NCI-H1417 treated with DMSO at 0.1 percent for 48 hours (cell line): ENCODE data around the gene CDRT15.
"Not testable (repeated sequence)": the region's sequence is repeated elsewhere in the genome, so short reads cannot be mapped to it uniquely, and the experiment has no call there.

Experiments used
- DNase-seq: peaks from one replicate; lab custom pipeline; 2025; lab: John Stamatoyannopoulos, UW

Gene CDRT15

GRCh38 chr17:14207791-14208190 lies 28.9 kb downstream of the CDRT15 start:
- no peak for DNase-seq

DNA sequence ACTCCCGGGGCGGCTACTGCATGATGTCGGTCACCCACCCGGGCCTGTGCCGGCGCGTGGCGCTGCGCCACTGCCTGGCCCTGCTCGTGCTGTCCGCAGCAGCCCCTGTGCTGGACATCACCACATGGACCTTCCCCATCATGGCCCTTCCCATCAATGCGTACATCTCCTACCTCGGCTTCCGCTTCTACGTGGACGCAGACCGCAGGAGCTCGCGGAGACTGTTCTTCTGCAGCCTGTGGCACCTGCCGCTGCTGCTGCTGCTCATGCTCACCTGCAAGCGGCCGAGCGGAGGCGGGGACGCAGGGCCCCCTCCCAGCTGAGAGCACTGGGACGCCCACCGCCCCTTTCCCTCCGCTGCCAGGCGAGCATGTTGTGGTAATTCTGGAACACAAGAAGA lies 29.8 kb downstream of the CDRT15 start:
- DNase-seq: no peak

GRCh38 chr17:14205992-14206461 lies 30.6 kb downstream of the CDRT15 start:
- DNase-seq: no peak

DNA sequence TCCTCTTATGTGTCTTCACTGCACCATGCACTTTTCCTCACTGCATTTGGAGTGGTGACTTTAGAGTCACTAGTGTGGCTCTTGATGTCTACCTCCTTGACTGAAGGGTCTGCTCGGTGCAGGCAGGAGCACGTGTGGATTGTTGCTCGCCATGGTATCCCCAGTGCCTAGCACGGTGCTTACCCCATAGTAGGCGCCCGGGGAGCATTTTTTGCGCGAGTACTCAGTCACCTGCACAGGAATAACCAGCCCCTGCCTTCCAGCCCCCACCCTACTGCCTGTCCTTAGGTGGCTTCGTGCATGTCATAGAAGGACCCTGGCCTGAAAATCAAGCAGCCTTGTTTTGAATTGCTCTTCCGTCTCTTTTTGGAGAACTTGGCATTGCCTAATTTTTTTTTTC lies 31.3 kb downstream of the CDRT15 start:
- DNase-seq: no peak

DNA sequence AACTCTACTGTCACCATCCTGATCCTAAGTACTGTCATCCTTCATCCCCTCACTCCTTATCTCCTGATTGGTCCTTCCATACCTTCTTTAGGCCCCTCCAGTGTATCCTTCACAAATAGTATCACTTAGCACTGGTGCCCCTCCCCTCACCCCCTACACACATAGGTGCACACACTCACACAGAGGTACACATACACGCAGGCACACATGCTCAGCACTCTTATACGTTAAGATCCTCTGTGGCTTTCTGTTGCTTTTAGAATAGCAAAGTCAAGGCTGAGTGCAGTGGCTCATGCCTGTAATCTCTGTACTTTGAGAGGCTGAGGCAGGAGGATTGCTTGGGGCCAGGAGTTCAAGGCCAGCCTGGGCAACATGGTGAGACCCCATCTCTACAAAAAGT lies 32.1 kb downstream of the CDRT15 start:
- DNase-seq: no peak

DNA sequence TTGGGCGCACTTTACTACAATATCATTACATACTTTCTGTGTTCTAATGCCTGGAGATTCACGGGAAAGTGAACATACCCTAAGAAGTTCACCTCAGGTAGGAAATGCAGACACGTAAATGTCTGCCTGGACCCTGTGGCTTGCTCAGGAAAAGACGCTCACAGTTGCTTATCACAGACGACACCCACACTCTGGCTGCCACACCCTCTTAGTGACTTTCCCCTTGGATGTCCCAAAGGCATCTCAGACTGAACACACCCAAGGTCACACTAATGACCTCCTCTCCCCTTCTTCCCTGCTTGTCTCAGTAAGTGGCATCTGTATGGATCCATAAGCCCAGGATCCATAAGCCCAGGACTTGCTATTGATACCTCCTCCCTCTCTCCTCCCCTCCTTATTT lies 32.6 kb downstream of the CDRT15 start:
- DNase-seq: no peak

DNA sequence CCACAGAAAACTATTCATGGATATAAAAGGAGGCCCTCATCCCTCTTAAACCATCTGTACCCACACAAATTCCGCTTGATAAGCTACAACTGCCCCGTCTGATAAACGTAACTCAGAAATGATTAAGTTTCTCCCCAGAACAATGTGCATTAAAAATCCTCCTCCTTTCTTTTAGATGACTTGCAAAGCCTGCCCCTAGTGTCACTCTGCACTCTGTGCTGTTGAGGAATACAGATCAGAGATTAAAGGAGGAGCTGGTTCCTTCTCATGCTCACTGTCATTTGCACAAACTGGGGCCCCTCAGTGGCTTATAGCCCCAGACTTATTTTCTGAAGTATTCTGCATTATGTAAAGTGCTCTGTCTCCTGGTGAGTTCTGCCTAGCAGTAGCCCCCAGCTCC lies 33.3 kb downstream of the CDRT15 start:
- DNase-seq: no peak

DNA sequence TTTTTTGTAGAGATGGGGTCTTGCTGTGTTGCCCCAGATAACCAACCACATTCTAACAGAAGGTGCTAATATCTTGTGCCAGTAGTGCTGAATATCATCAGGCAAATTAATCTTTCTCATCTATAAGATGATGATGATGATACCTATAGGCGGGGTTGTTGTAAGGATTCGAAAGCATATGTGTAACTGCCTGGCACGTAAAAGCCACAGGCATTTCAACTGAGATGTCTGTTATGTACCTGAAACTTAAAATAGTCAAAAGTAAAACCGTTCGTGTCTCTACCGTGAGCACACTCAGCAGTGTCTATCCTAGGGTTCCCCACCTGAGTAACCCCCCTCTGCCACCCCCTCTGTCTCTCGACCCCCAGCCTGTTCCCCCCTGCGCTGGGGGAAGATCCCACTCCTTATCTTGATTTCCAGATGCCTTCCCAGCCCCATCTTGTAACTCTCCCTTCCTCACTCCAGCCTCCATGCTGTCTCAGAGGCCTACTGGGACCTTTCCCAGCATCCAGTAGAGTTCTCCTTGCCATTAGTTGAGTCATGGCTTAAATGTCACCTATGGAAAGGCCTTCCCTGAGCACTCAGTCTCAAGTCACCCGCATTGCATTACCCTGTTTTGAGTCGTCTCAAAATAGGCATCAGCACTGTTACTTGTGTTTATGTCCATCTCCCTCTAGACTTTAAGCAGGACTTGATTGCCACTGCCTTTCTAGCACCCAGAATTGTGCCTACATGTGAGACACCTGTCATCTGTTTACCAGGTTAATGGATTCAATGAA lies 34.1 kb downstream of the CDRT15 start:
- no peak for DNase-seq

GRCh38 chr17:14201988-14202380 lies 34.7 kb downstream of the CDRT15 start:
- no peak for DNase-seq

DNA sequence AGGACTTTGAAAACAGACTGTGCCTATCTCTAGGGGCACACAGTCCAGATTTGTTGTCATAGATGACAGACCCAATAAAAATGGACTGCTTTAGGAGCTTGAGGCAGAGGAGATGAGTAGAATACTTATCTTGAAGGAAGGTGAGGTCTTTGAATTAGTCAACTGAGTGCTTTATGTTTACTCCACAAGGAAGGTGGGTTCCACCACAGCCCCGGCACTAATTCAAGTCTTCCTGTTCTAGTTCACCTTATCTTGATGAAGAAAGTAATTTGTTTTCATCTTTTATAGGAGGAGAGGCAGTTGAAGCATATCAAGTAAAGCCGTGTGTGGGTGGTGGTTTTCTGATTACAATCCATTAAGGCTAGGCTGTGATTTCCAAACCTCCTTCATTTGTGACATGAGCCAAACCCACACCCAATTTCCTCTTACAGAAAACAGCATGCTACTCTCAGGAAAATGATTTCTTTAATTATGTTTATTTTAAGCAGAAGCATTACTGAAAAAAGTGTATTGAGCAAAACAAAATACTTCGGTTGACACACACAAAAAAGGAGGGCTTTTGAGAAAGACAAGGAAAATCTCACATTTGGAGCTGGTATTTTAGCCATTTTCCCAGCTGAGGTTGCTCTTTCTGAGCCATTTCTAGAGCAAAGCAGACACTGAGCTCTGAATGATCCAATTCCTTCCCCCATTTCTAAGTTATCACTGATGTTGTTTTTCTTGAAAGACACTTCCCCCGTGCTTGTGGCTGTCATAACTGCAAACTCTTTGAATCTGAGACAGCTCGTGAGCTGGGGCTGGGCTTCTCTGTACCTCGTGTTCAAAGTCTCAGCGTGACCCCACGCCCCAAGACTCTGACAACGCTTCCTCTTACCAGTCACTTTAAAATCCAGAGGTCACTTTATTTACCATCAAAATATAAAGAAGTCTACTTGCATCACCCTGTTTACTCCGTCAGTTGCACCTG lies 35.4 kb downstream of the CDRT15 start:
- no peak for DNase-seq

DNA sequence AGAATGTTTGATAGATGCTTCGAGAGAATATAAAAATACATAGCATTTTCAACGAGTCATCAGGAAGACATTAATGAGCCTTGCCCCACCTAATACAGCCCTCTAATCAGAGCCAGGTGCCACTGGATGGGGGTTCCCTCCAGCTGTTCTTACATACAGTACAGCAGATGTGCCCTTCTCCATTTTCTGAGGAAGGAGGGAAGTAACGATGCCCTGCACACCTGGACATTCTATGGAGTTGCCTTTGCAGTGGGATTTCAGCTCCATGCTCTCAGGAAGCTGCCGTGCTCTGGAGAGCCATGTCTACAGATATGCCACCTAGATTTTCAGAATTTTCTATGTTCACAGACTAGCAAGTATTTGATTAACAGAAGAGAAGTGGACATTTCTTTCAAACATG lies 36.3 kb downstream of the CDRT15 start:
- DNase-seq: no peak

DNA sequence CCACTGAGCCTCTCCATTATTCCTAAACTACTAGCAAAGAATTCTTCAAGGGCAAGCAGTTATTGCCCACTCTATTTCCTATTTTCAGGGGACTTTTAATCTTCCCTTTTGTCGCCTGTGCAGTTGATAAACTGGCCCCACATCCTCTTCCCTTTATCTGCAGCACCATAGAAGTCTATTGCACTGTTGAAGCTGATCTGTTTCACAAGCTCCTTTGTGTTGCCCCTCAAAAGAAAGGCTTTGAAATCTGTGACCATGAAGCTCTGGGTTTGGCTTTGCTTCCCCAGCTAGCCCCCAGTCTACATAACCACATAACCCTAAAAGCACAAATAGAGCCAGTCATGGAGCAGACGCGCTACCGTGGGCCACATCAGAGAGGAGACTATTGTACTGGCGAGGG lies 37.1 kb downstream of the CDRT15 start:
- no peak for DNase-seq

- DNase-seq: no peak
Measured at GRCh38 chr17:14198575-14198974, 38.1 kb downstream of the CDRT15 start.

- DNase-seq: no peak
Measured at GRCh38 chr17:14198013-14198412, 38.6 kb downstream of the CDRT15 start.

DNA sequence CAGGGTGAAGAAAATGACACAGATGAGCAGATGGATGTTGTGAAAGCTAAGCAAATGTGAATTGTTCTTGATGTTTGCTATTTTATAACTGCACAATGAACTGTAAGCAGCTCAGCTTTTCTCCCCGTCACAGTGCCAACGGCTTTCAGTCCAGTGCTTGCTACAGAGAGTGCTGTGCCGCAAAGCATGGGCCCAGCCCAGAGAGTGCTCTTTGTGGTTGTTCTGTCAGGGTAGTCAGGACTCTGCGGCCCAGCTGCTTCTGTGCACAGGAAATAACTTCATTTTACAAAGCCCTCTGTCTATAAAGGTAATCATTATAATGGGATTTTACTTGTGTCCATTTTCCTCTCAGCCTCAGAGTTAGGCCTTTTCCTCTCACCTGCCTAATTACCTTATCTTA lies 39.1 kb downstream of the CDRT15 start:
- no peak for DNase-seq

GRCh38 chr17:14197057-14197456 lies 39.6 kb downstream of the CDRT15 start:
- DNase-seq: no peak

GRCh38 chr17:14196377-14196997 lies 40.2 kb downstream of the CDRT15 start:
- no peak for DNase-seq

DNA sequence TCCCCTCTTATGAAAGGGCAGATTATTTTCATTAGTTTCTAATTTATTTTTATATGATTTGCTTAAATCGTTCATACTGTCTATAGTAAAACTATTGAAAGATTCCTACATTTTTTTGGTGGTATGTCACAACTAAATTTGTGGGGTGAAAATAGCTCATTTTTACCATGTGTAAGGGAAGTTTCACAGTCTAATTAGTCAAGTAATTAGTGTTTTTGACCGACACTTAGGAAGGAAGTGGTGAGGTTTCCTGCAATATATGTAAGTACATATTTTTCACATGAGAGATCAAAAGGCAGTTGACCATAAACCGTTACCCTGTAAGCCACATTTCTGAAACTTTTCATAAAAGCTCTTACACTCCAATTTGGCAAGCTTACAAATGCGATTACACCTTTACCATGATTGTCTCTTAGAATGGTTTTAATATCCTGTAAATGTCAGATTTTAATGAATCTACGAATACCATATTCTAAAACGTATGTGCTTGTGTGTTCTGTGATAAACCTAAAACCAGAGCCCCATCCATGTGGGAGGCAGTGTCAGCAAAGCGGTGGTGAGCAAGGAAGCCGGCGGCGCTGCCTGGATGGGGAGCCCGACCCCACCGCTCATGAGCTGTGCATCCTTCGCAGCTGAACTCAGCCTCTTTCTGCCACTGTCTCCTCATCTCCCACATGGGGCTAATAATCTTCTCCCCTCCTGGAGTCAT lies 43.9 kb downstream of the CDRT15 start:
- not testable (repeated sequence) for DNase-seq

- DNase-seq: not testable (repeated sequence)
Measured at GRCh38 chr17:14192039-14192438, 44.6 kb downstream of the CDRT15 start.

GRCh38 chr17:14191469-14191868 lies 45.2 kb downstream of the CDRT15 start:
- DNase-seq: not testable (repeated sequence)

DNA sequence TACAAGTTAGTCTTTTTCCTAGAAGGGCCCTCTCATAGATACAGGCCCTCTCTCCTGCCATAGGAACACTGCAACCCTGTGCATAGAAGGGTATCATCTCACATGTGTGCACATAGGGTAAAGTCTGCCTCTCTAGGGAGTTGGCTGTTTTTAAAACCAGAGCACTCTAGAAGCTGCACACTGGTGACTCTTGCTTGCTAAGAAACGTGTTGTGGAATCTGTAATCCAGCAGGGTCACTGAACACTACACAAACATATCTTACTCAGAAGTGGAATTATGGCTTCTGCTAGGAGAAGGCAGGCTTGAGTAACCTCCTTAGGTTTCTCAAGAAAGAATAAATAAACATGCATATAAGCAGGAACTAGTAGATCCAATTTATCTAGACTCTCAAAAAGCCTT lies 45.9 kb downstream of the CDRT15 start:
- DNase-seq: not testable (repeated sequence)

GRCh38 chr17:14186443-14186842 lies 50.2 kb downstream of the CDRT15 start:
- DNase-seq: not testable (repeated sequence)
